Memory B cell (primary cell): Measurements from ENCODE around the gene CDHR5.

Experiments used
- ATAC-seq: fragments of 150-1000 bp; cut with Tn5 transposase; 2 replicates; pipeline ENCODE4 v1.10.0; 2021; ENCODE audit warnings: low read depth, mild to moderate bottlenecking, moderate library complexity
- DNase-seq, 2 donors: peaks; one replicate each; pipeline ENCODE4 v3.0.0; 2022; ENCODE audit warnings: low spot score in 2 of 2
- H3K27ac Mint-ChIP-seq: one replicate; pipeline ENCODE4 v1.8.0; 2022; ENCODE audit warnings: mild to moderate bottlenecking, moderate library complexity, mixed read lengths
- H3K27me3 Mint-ChIP-seq: one replicate; pipeline ENCODE4 v1.8.0; 2022; ENCODE audit warnings: mixed read lengths
- H3K36me3 Mint-ChIP-seq: one replicate; pipeline ENCODE4 v1.8.0; 2022; ENCODE audit warnings: mild to moderate bottlenecking, mixed read lengths
- H3K4me1 Mint-ChIP-seq: one replicate; pipeline ENCODE4 v1.8.0; 2022; ENCODE audit warnings: mixed read lengths
- H3K4me3 Mint-ChIP-seq: one replicate; pipeline ENCODE4 v1.8.0; 2022; ENCODE audit warnings: mild to moderate bottlenecking, moderate library complexity, mixed read lengths
- H3K9me3 Mint-ChIP-seq: one replicate; pipeline ENCODE4 v1.8.0; 2022; ENCODE audit warnings: mixed read lengths

Gene CDHR5

GRCh38 chr11:569158-569885 lies 55.4 kb downstream of the CDHR5 start:
- ATAC-seq (no peak), DNase-seq (no peak)
- peak overlapping the region; percentile 82 for H3K4me3 Mint-ChIP-seq
- H3K4me1 Mint-ChIP-seq = peaks cover 5% of the 10 kb centered on the region
- no peaks in the 10 kb centered on the region for H3K27me3 Mint-ChIP-seq
- no peaks in the 10 kb centered on the region for H3K36me3 Mint-ChIP-seq
- H3K9me3 Mint-ChIP-seq = no peaks in the 10 kb centered on the region
- H3K27ac Mint-ChIP-seq = no peak overlapping the region

GRCh38 chr11:568306-569157 lies 56.2 kb downstream of the CDHR5 start:
- H3K9me3 Mint-ChIP-seq = no peaks in the 10 kb centered on the region
- H3K27ac Mint-ChIP-seq = no peak overlapping the region
- H3K36me3 Mint-ChIP-seq = peaks cover 2% of the 10 kb centered on the region
- DNase-seq (peak; percentile 92 to 96), ATAC-seq (peak; percentile 90)
- peaks cover 3% of the 10 kb centered on the region for H3K4me1 Mint-ChIP-seq
- peak overlapping the region; percentile 82 for H3K4me3 Mint-ChIP-seq
- H3K27me3 Mint-ChIP-seq = no peaks in the 10 kb centered on the region

DNA sequence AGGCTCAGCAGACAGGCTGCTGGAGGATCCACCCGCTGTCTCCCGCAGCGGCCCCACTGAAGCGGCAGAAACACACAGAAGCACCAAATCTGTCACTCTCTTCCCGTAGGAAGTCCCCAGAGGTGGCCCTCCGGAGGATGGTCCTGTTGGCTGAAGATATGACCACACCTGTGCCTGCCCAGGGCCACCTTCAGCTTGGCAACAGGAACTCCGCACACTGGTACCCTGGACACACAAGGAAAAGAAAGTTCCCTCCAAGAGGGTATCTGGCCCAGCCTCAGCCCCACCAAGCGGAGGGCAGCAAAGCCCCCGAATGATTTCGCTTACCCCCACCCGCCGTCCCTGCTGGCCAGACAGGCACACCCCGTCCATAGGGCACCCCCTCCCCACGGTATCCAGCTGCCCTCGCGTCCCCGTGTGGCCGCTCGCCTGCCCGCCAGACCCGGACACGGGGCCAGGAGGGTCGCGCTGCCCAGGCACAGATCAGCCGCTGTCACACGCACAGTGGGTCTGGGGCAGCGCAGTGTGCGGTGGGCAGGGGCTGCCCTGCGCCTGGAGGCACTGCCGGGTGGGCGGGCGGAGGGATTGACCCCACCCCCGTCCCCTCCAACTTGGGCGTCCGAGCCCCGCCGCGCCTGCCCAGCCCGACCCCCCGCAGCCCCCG lies 57.0 kb downstream of the CDHR5 start:
- peaks cover 2% of the 10 kb centered on the region for H3K36me3 Mint-ChIP-seq
- ATAC-seq (no peak), DNase-seq (no peak)
- peak overlapping the region; percentile 79 for H3K4me3 Mint-ChIP-seq
- H3K4me1 Mint-ChIP-seq = peaks cover 3% of the 10 kb centered on the region
- no peaks in the 10 kb centered on the region for H3K27me3 Mint-ChIP-seq
- no peaks in the 10 kb centered on the region for H3K9me3 Mint-ChIP-seq
- H3K27ac Mint-ChIP-seq = no peak overlapping the region

GRCh38 chr11:567011-567628 lies 57.6 kb downstream of the CDHR5 start:
- ATAC-seq (no peak), DNase-seq (no peak)
- H3K27me3 Mint-ChIP-seq = no peaks in the 10 kb centered on the region
- peaks cover 2% of the 10 kb centered on the region for H3K36me3 Mint-ChIP-seq
- no peak overlapping the region for H3K27ac Mint-ChIP-seq
- H3K4me3 Mint-ChIP-seq = peak overlapping the region; percentile 79
- no peaks in the 10 kb centered on the region for H3K9me3 Mint-ChIP-seq
- H3K4me1 Mint-ChIP-seq = peaks cover 3% of the 10 kb centered on the region
